ENCODE results near the gene SLC19A3. TPM values are rescaled to one million over a fixed set of nuclear protein-coding genes. Genes with fewer than 3 reads are reported as not detected.

The SLC19A3 gene
- total and polyA plus RNA-seq, 2 donors (not counting 3 experiments of a cell fraction or from before 2014, with no cell fraction given): 0.01 TPM; not detected in 1

GRCh38 chr2:227703280-227703732 lies 14.5 kb downstream of the SLC19A3 start:
- DNase-seq (ENCODE audit: low read depth, low spot score) (no peak), FAIRE-seq (no peak)
- Histone ChIP-seq H2AFZ (ENCODE audit: low read depth, low read length) (no peak overlapping the region), H3K27me3 (ENCODE audit: control insufficient read depth in 2 of 2, insufficient read depth in 2 of 2, low read length in 2 of 2) (no peaks in the 10 kb centered on the region), H3K27ac (ENCODE audit: insufficient read depth, low read depth, low read length) (no peak overlapping the region), H3K4me1 (ENCODE audit: control insufficient read depth, extremely low read depth, insufficient read depth, low read length) (no peaks in the 10 kb centered on the region), H3K79me2 (ENCODE audit: control insufficient read depth, insufficient read depth, low read length) (no peaks in the 10 kb centered on the region), H3K9ac (replicated peaks; ENCODE audit: extremely low read depth, insufficient read depth, low read length) (no peak overlapping the region), H3K36me3 (ENCODE audit: control insufficient read depth in 2 of 2, extremely low read depth in 1 of 2, insufficient read depth in 2 of 2, low read length in 2 of 2) (no peaks in the 10 kb centered on the region), H4K20me1 (replicated peaks; ENCODE audit: control insufficient read depth, extremely low read depth, insufficient read depth, low read length) (no peaks in the 10 kb centered on the region), H3K9me1 (replicated peaks; ENCODE audit: control insufficient read depth, extremely low read depth, insufficient read depth, low read length) (no peaks in the 10 kb centered on the region), H3K4me2 (ENCODE audit: insufficient read depth, low read length) (no peak overlapping the region), H3K4me3 (replicated peaks in 1 of 3; ENCODE audit: insufficient read depth in 1 of 3, low read depth in 1 of 3, low read length in 3 of 3) (no peak overlapping the region), H3K9me3 (replicated peaks; ENCODE audit: control insufficient read depth, insufficient read depth, low read length) (no peaks in the 10 kb centered on the region)
- TF ChIP-seq JUN (IDR thresholded peaks at IDR 0.05; ENCODE audit: borderline replicate concordance, insufficient read depth, insufficient read length, low read depth) (no peak), MYC (IDR thresholded peaks at IDR 0.05; ENCODE audit: low read depth, low read length) (no peak), POLR2A (IDR thresholded peaks at IDR 0.05; ENCODE audit: low read depth, low read length) (no peak), FOS (IDR thresholded peaks at IDR 0.05; ENCODE audit: borderline replicate concordance, insufficient read depth, low read length) (no peak), POLR2AphosphoS5 (IDR thresholded peaks at IDR 0.05; ENCODE audit: insufficient read depth, low read depth, low read length) (no peak), MAX (IDR thresholded peaks at IDR 0.05; ENCODE audit: insufficient read depth, insufficient read length) (no peak), CTCF (IDR thresholded peaks at IDR 0.05; ENCODE audit: extremely low read depth in 1 of 2, insufficient read depth in 1 of 2, low read depth in 1 of 2, low read length in 2 of 2) (no peak), EZH2 (IDR thresholded peaks at IDR 0.05; ENCODE audit: borderline replicate concordance, low read depth, low read length, severe bottlenecking) (no peak), GATA2 (IDR thresholded peaks at IDR 0.05; ENCODE audit: insufficient read depth, insufficient read length, low read depth, low read length) (no peak)
- POLR2A ChIA-PET: no interaction called here
- BruUV-seq (replicated peaks): no TSS peak
- dilution Hi-C loops (cut with MboI; ENCODE audit: extremely low pct_ligation_motif_present, low sequenced_read_pairs): no loop called here
- CTCF ChIA-PET: no interaction called here
- intact Hi-C loops (cut with micrococcal nuclease): no loop called here

Measured in endothelial cell of umbilical vein (primary cell).